HG03521 (cell line): ENCODE results near the gene KCP.

ENCODE experiments used
- ATAC-seq: cut with Tn5 transposase; IDR thresholded peaks from one replicate; pipeline ENCODE4 v1.9.1; 2021; ENCODE audit warnings: mild to moderate bottlenecking, moderate library complexity; ENCODE audit not compliant: unreplicated experiment

Gene KCP

GRCh38 chr7:128831178-128831993 lies 79.1 kb downstream of the KCP start:
- no peak for ATAC-seq

- no peak for ATAC-seq
These were observed 80.0 kb downstream of the KCP start, which contains the start of gene FLNC for GRCh38 chr7:128830231-128831177. Gene FLNC, plus strand, starts transcription at chr7:128830406. Its CDS starts 232 bp downstream, at chr7:128830638.

GRCh38 chr7:128829391-128830166 lies 80.9 kb downstream of the KCP start:
- no peak for ATAC-seq

DNA sequence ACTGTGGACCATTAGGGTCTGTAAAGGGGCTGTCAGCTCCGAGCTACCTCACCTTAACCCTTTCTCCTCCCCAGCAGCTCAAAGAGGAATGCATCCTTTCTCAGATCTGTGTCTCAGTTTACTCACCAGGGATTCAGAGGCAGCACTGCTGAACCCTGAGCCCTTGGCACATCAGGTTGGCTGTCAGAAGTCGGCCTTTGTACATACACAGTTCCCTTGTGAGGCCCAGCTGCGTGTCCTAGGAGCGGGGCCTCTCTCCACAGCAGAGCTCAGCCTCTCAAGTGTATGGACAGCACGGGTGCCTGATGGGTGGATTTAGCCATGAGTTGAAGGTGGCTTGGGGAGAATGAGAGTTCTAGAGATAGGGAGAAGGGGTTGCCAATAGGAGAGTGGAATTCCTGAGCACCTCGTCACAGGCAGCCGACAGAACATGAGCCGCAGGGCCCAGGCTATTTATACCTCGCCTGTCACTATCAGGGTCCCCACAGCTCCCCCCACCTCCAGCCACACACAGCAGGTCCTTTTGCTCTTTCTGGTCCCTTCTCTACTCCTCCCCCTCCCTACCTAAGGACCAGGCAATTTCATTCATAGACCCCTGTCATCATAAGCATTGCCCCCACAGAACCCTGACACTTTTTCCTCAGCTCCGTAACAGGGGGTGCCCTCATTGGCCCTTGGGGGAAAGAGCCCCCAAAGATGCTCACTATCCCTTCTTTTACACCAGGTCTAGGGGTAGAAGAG lies 82.4 kb downstream of the KCP start:
- no peak for ATAC-seq

DNA sequence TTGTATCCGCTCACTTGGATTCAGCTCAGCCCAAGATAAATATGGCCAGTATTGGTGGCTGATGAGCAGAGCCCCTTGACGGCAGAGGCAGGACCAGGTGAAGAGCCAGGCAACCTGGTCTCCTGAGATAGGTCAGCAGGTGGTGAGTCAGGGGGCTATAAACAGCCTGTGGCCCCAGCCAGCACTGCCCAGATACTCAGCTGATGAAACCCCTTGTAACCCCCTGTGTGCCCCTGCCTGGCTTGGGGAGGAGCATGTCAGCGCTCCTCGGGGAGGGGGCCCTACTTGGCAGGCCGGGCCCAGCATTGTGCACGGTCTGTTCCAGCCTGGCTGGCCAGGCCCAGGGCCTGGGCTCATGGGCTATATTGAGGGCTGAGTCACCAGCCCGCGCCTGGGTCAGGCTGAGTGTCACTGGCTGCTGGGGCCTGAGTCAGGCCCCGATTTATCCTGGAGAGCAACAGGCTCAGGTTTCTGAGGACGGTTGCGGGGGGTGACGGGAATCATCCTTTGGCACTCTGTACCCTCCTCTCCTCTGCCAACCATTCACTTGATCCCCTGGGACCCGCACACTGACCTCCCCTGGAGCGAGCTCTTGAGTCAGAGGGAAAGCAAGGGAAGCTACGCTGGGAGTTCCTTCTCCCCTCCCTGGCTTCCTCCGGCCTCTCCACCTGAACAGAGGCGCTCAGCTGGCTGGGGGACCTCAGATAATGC lies 83.1 kb downstream of the KCP start:
- no peak for ATAC-seq

DNA sequence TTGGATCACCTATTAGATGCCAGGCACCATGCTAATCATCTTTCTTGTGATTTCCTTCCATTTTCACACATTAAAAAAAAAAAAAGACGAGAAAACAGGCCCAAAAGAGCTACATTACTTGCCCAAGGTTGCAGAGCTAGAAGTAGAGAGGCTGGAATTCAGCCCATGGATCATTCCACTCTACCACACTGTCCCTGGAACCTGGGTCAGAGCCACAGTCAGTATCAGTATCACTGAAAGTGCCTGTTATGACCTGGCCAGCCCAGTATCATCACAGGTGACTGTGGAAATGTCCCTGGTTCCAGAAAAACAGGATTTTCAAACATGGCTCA lies 83.6 kb downstream of the KCP start:
- ATAC-seq, result no peak
